GM19238 (cell line): ENCODE measurements around the gene PASK.

Experiments
- DNase-seq: peaks from one replicate; pipeline ENCODE4 v3.0.0; 2011; ENCODE audit warnings: low spot score; ENCODE audit not compliant: insufficient read length

PASK gene

GRCh38 chr2:241126771-241127202 lies 22.5 kb downstream of the PASK start:
- DNase-seq: no peak

- DNase-seq: no peak
Observed at GRCh38 chr2:241126201-241126611, 23.1 kb downstream of the PASK start.

- no peak for DNase-seq
Observed at GRCh38 chr2:241125626-241126025, 23.6 kb downstream of the PASK start.

- DNase-seq: no peak
Observed at GRCh38 chr2:241123816-241124536, 25.3 kb downstream of the PASK start.

GRCh38 chr2:241122376-241123002 lies 26.8 kb downstream of the PASK start:
- no peak for DNase-seq

GRCh38 chr2:241121008-241121407 lies 28.3 kb downstream of the PASK start:
- no peak for DNase-seq

GRCh38 chr2:241120440-241120839 lies 28.8 kb downstream of the PASK start:
- no peak for DNase-seq

GRCh38 chr2:241118737-241119505 lies 30.4 kb downstream of the PASK start:
- DNase-seq: no peak

GRCh38 chr2:241116606-241117560 lies 32.4 kb downstream of the PASK start:
- DNase-seq: no peak

- DNase-seq: no peak
Observed at GRCh38 chr2:241115361-241115760, 33.9 kb downstream of the PASK start.

GRCh38 chr2:241114836-241115235 lies 34.4 kb downstream of the PASK start:
- no peak for DNase-seq

GRCh38 chr2:241112592-241112991 lies 36.7 kb downstream of the PASK start:
- no peak for DNase-seq

GRCh38 chr2:241112046-241112445 lies 37.2 kb downstream of the PASK start:
- no peak for DNase-seq

- DNase-seq: no peak
Observed at GRCh38 chr2:241111440-241111805, 37.8 kb downstream of the PASK start.

- DNase-seq: no peak
Observed at GRCh38 chr2:241110607-241111439, 38.4 kb downstream of the PASK start.

- DNase-seq: no peak
Observed at GRCh38 chr2:241110089-241110606, 39.1 kb downstream of the PASK start.

- no peak for DNase-seq
Observed at GRCh38 chr2:241109210-241110088, 39.8 kb downstream of the PASK start.

GRCh38 chr2:241108271-241109209 lies 40.7 kb downstream of the PASK start:
- DNase-seq: no peak
